Liver (tissue), 9 donors: ENCODE results near the gene SHMT2. TPM values are rescaled to one million over a fixed set of nuclear protein-coding genes. Genes with fewer than 3 reads are reported as not detected.

Experiments
- DNase-seq: peaks from one replicate; pipeline ENCODE4 v3.0.0-alpha.2; 2017; ENCODE audit warnings: low spot score
- H3K27ac ChIP-seq, 2 donors: one replicate each; pipeline ENCODE4 v1.7.0; 2013; ENCODE audit warnings: inconsistent platforms in 2 of 2, low read length in 2 of 2, control low read depth in 1 of 2, low read depth in 1 of 2, mild to moderate bottlenecking in 1 of 2
- H3K27me3 ChIP-seq, 4 donors: one replicate each; pipeline versions ENCODE4 v1.6.1 to v1.7.0; 2013; ENCODE audit warnings: low read length in 3 of 4, inconsistent platforms in 1 of 4, mild to moderate bottlenecking in 1 of 4, moderate library complexity in 1 of 4; ENCODE audit not compliant: control insufficient read depth in 4 of 4, insufficient read depth in 4 of 4
- H3K36me3 ChIP-seq, 4 donors: one replicate each; pipeline versions ENCODE4 v1.6.1 to v1.7.0; 2013; ENCODE audit warnings: low read length in 3 of 4, mild to moderate bottlenecking in 3 of 4, low read depth in 1 of 4, moderate library complexity in 1 of 4; ENCODE audit not compliant: control insufficient read depth in 4 of 4, insufficient read depth in 3 of 4
- H3K4me1 ChIP-seq, 4 donors: one replicate each; pipeline versions ENCODE4 v1.6.1 to v1.7.0; 2013; ENCODE audit warnings: low read length in 3 of 4, mild to moderate bottlenecking in 3 of 4, moderate library complexity in 1 of 4; ENCODE audit not compliant: control insufficient read depth in 4 of 4, insufficient read depth in 4 of 4
- H3K4me3 ChIP-seq, 3 donors: one replicate each; pipeline versions ENCODE4 v1.6.1 to v1.7.0; 2013; ENCODE audit warnings: low read length in 3 of 3, control low read depth in 1 of 3, low read depth in 1 of 3, mild to moderate bottlenecking in 1 of 3
- H3K9ac ChIP-seq, 2 donors: one replicate each; pipeline ENCODE4 v1.7.0; 2013; ENCODE audit warnings: low read length in 2 of 2, mild to moderate bottlenecking in 2 of 2, moderate library complexity in 2 of 2, control low read depth in 1 of 2, low read depth in 1 of 2
- H3K9me3 ChIP-seq, 4 donors: one replicate each; pipeline versions ENCODE4 v1.6.1 to v1.7.0; 2013; ENCODE audit warnings: low read length in 3 of 4; ENCODE audit not compliant: control insufficient read depth in 4 of 4
- ATF3 ChIP-seq: IDR thresholded peaks from 2 replicates; pipeline ENCODE4 v1.6.1; 2016; ENCODE audit warnings: antibody characterized with exemption
- CTCF ChIP-seq: fragments of 150-350 bp; IDR thresholded peaks from 2 replicates; pipeline ENCODE4 v1.5.1; 2017; ENCODE audit warnings: improper control_type of control experiment, low read depth, low read length; ENCODE audit not compliant: missing input control
- GABPA ChIP-seq, 2 donors: IDR thresholded peaks in 1 of 2; conservative IDR thresholded peaks in 1 of 2; 2 replicates each; pipeline ENCODE4 v1.6.1; 2016; ENCODE audit warnings: antibody characterized with exemption in 2 of 2, mild to moderate bottlenecking in 1 of 2, moderate library complexity in 1 of 2
- HNF4A ChIP-seq, 2 donors: conservative IDR thresholded peaks; 2 replicates each; pipeline ENCODE4 v1.6.1; 2016; ENCODE audit warnings: antibody characterized with exemption in 2 of 2, mild to moderate bottlenecking in 2 of 2
- HNF4G ChIP-seq: IDR thresholded peaks from 2 replicates; pipeline ENCODE4 v1.6.1; 2016; ENCODE audit warnings: antibody characterized with exemption
- JUND ChIP-seq, 2 donors: IDR thresholded peaks; 2 replicates each; pipeline ENCODE4 v1.6.1; 2016; ENCODE audit warnings: antibody characterized with exemption in 2 of 2
- MAX ChIP-seq: IDR thresholded peaks from 2 replicates; pipeline ENCODE4 v1.6.1; 2016; ENCODE audit warnings: antibody characterized with exemption
- NR2F2 ChIP-seq: IDR thresholded peaks from 2 replicates; pipeline ENCODE4 v1.6.1; 2016; ENCODE audit warnings: antibody characterized with exemption
- RAD21 ChIP-seq, 2 donors: IDR thresholded peaks; 2 replicates each; pipeline ENCODE4 v1.6.1; 2016; ENCODE audit warnings: antibody characterized with exemption in 2 of 2, mild to moderate bottlenecking in 2 of 2
- REST ChIP-seq: IDR thresholded peaks from 2 replicates; pipeline ENCODE4 v1.6.1; 2016; ENCODE audit warnings: antibody characterized with exemption, mild to moderate bottlenecking
- RXRA ChIP-seq, 2 donors: IDR thresholded peaks; 2 replicates each; pipeline ENCODE4 v1.6.1; 2017 to 2018; ENCODE audit warnings: antibody characterized with exemption in 2 of 2, mild to moderate bottlenecking in 1 of 2
- SP1 ChIP-seq: IDR thresholded peaks from 2 replicates; pipeline ENCODE4 v1.6.1; 2018; ENCODE audit warnings: antibody characterized with exemption, mild to moderate bottlenecking
- TAF1 ChIP-seq: conservative IDR thresholded peaks from 2 replicates; pipeline ENCODE4 v1.6.1; 2016; ENCODE audit warnings: antibody characterized with exemption, mild to moderate bottlenecking
- YY1 ChIP-seq: IDR thresholded peaks from 2 replicates; pipeline ENCODE4 v1.6.1; 2016; ENCODE audit warnings: antibody characterized with exemption, mild to moderate bottlenecking
- ZBTB33 ChIP-seq: IDR thresholded peaks from 2 replicates; pipeline ENCODE4 v1.6.1; 2016; ENCODE audit warnings: antibody characterized with exemption
- WGBS: extraction: QIAGEN DNeasy Blood & Tissue Kit; methylation state at CpG from one replicate; pipeline ENCODE4 v1.1.7; 2013; 5-methylcytosine and 5-hydroxymethylcytosine counted together
- polyA plus RNA-seq, 2 donors: library from polyadenylated mRNA; stranded (reverse) in 1 of 2; unstranded in 1 of 2; fragments of 200-250 nt in 1 of 2; fragments of >200 nt in 1 of 2; fragmentation: Nextera tagmentation in 1 of 2; extraction: Ambion mirVana in 1 of 2; gene quantifications; one replicate each; pipeline versions ENCODE4 v1.2.1 to v1.2.3, GENCODE V29; 2013 to 2015
- total RNA-seq, 2 donors: library from RNA; depleted of rRNA; stranded (reverse); fragments of >200 nt; gene quantifications; one replicate each; pipeline ENCODE4 v1.2.3, GENCODE V29; 2014
- donor health status: healthy.
- donor health status: healthy.
- donor health status: healthy.
- donor health status: healthy.
- donor health status: healthy.

SHMT2 gene
- total and polyA plus RNA-seq, 4 donors: 66.7 to 276 (median 179) TPM

GRCh38 chr12:57241402-57242310 is 12.1 kb downstream of the SHMT2 start:
- H3K27me3 ChIP-seq: peaks cover 0 to 11% (median 0%) of the 10 kb centered on the region in 4 donors
- no peak overlapping the region for H3K9ac ChIP-seq
- H3K4me1 ChIP-seq: peaks cover 15 to 47% (median 32%) of the 10 kb centered on the region in 4 donors
- 13% methylated on average over 48 of the region's 48 CpGs for WGBS
- no peak overlapping the region for H3K27ac ChIP-seq
- no peaks in the 10 kb centered on the region for H3K36me3 ChIP-seq
- TF ChIP-seq REST (no peak), GABPA (IDR thresholded peaks at IDR 0.05 in 1 of 2, conservative IDR thresholded peaks at IDR 0.05 in 1 of 2) (no peak), YY1 (no peak), JUND (IDR thresholded peaks at IDR 0.05) (no peak), NR2F2 (no peak), HNF4G (no peak), RXRA (IDR thresholded peaks at IDR 0.05) (no peak), ZBTB33 (no peak), ATF3 (no peak), SP1 (no peak), TAF1 (no peak), MAX (no peak), CTCF (no peak), RAD21 (IDR thresholded peaks at IDR 0.05) (no peak), HNF4A (conservative IDR thresholded peaks at IDR 0.05) (no peak)
- no peak for DNase-seq
- no peaks in the 10 kb centered on the region for H3K9me3 ChIP-seq
- H3K4me3 ChIP-seq: no peak overlapping the region
